Gastrocnemius medialis (tissue), 4 donors: ENCODE measurements around the gene EYS. TPM values are rescaled to one million over a fixed set of nuclear protein-coding genes. Genes with fewer than 3 reads are reported as not detected.
A peak's percentile ranks its signal among the peaks of the same experiment; 100 is the strongest.

Experiments used
- ATAC-seq, 2 donors: fragments of 150-250 bp; one replicate each; pipeline ENCODE4 v1.9.1; 2016
- DNase-seq, 2 donors: peaks; one replicate each; pipeline ENCODE4 v3.0.0-alpha.2; 2019
- H3K27ac ChIP-seq, 4 donors: fragments of 200-600 bp; sonication (generic); 1 replicate in 1 of 4; 2 replicates in 3 of 4; pipeline ENCODE4 v1.5.1; 2016 to 2018; ENCODE audit warnings: mild to moderate bottlenecking in 2 of 4, moderate library complexity in 1 of 4
- H3K27me3 ChIP-seq, 3 donors: fragments of 200-600 bp; sonication (generic) in 2 of 3; 1 replicate in 1 of 3; 2 replicates in 2 of 3; pipeline versions ENCODE4 v1.5.1 to v1.6.0; 2016 to 2019; ENCODE audit warnings: mild to moderate bottlenecking in 1 of 3, moderate library complexity in 1 of 3
- H3K36me3 ChIP-seq, 2 donors: fragments of 200-600 bp; sonication (generic) in 1 of 2; one replicate each; pipeline ENCODE4 v1.5.1; 2017 to 2018
- H3K4me1 ChIP-seq, 2 donors: fragments of 200-600 bp; sonication (generic) in 1 of 2; one replicate each; pipeline ENCODE4 v1.5.1; 2016 to 2017; ENCODE audit warnings: mild to moderate bottlenecking in 2 of 2
- H3K4me3 ChIP-seq, 4 donors: fragments of 200-600 bp; sonication (generic) in 3 of 4; 1 replicate in 1 of 4; 2 replicates in 3 of 4; pipeline ENCODE4 v1.5.1; 2016 to 2019; ENCODE audit warnings: mild to moderate bottlenecking in 2 of 4
- H3K9me3 ChIP-seq, 3 donors: fragments of 200-600 bp; sonication (generic) in 2 of 3; 1 replicate in 1 of 3; 2 replicates in 2 of 3; pipeline ENCODE4 v1.5.1; 2016 to 2019
- CTCF ChIP-seq, 5 experiments: fragments of 450-650 bp in 3 of 5; fragments of 200-600 bp in 2 of 5; sonication (generic) in 2 of 5; IDR thresholded peaks in 4 of 5; conservative IDR thresholded peaks in 1 of 5; 1 replicate in 4 of 5; 2 replicates in 1 of 5; pipeline ENCODE4 v1.5.1; 2016 to 2019; ENCODE audit warnings: antibody characterized with exemption in 5 of 5, mild to moderate bottlenecking in 3 of 5, moderate library complexity in 3 of 5
- POLR2A ChIP-seq, 2 donors: fragments of 450-650 bp; IDR thresholded peaks; one replicate each; pipeline ENCODE4 v1.6.1; 2017; ENCODE audit warnings: antibody characterized with exemption in 2 of 2, mild to moderate bottlenecking in 2 of 2, moderate library complexity in 2 of 2
- in situ Hi-C, 4 donors: fragments of 200-750 bp; cut with MboI; loops; one replicate each; pipeline versions ENCODE4 v1.15.0 to v1.8.0; 2017; ENCODE audit warnings: low sequenced_read_pairs in 4 of 4
- intact Hi-C: fragments of 100-400 bp; cut with DNase I; formaldehyde crosslinking; loops from one replicate; pipeline ENCODE4 v1.15.1; 2023; ENCODE audit warnings: low total_unique reads
- total RNA-seq, 4 donors: library from RNA; depleted of rRNA; stranded (reverse); fragments of >200 nt; gene quantifications; one replicate each; pipeline versions ENCODE4 v1.1.0 to v1.2.3, GENCODE V29; 2016

EYS gene
- total RNA-seq, 4 donors from 2014 or later, result 0.20 TPM; not detected in 3

- TF ChIP-seq CTCF (IDR thresholded peaks at IDR 0.05 in 4 of 5, conservative IDR thresholded peaks at IDR 0.05 in 1 of 5) (no peak), POLR2A (IDR thresholded peaks at IDR 0.05) (no peak)
- intact Hi-C loops, result no loop called here
- H3K9me3 ChIP-seq, result no peaks in the 10 kb centered on the region
- no peak overlapping the region for H3K27ac ChIP-seq
- no peaks in the 10 kb centered on the region for H3K36me3 ChIP-seq
- DNase-seq (no peak), ATAC-seq (no peak)
- no peak overlapping the region for H3K4me3 ChIP-seq
- no peaks in the 10 kb centered on the region for H3K27me3 ChIP-seq
- in situ Hi-C loops, result no loop called here
- no peaks in the 10 kb centered on the region for H3K4me1 ChIP-seq
These were observed 1302.6 kb downstream of the EYS start for GRCh38 chr6:64404396-64404795.

DNA sequence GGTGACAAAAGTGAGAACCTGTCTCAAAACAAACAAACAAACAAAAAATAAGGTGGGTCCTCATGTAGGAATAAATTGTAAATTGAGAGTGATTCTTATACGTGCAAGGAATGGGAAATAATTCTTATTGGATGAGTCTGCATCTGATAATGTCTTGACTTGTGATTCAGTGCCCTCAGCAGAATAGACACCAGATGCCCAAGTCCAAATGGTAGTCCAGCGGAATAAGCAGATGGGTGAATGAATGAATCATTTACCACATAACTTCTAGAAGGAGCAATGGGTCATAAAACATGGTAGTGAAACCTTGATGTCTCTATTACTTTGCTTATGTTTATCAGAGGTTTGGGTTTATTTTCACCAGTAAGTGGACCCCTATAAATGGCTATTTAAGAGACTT, 1323.7 kb downstream of the EYS start:
- Histone ChIP-seq H3K36me3 (no peaks in the 10 kb centered on the region), H3K4me1 (no peaks in the 10 kb centered on the region), H3K27me3 (no peaks in the 10 kb centered on the region), H3K9me3 (no peaks in the 10 kb centered on the region), H3K27ac (no peak overlapping the region), H3K4me3 (no peak overlapping the region)
- intact Hi-C loops, result no loop called here
- no peak for DNase-seq
- in situ Hi-C loops, result no loop called here
- TF ChIP-seq CTCF (IDR thresholded peaks at IDR 0.05 in 4 of 5, conservative IDR thresholded peaks at IDR 0.05 in 1 of 5), result no peak
- no peak for TF ChIP-seq POLR2A (IDR thresholded peaks at IDR 0.05)
- ATAC-seq, result no peak

DNA sequence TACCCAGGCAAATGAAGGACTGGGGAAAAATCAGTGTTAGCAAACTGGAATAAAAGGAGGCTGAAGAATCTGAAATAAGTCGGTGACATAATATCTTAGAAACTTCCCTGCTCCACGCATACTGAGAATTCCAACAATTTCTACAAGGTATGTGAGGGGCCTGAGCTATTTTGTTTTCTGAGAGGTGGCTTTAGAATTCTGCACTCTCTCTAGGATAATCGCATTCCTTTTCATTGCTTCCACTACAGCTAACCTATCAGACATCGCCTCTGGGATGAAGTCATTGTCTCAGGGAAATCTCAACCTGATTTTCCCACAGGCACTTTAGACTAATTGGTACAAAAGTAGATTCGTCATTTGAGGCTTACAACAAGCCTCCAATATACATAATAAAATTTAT, 1330.6 kb downstream of the EYS start:
- TF ChIP-seq CTCF (IDR thresholded peaks at IDR 0.05 in 4 of 5, conservative IDR thresholded peaks at IDR 0.05 in 1 of 5) (no peak), POLR2A (IDR thresholded peaks at IDR 0.05) (no peak)
- Histone ChIP-seq H3K4me3 (no peak overlapping the region), H3K9me3 (no peaks in the 10 kb centered on the region), H3K27me3 (no peaks in the 10 kb centered on the region), H3K27ac (no peak overlapping the region), H3K36me3 (no peaks in the 10 kb centered on the region), H3K4me1 (no peaks in the 10 kb centered on the region)
- ATAC-seq (no peak), DNase-seq (no peak)
- intact Hi-C loops (no loop called here), in situ Hi-C loops (no loop called here)

GRCh38 chr6:64357430-64357829, 1349.6 kb downstream of the EYS start:
- H3K27ac ChIP-seq, result no peak overlapping the region
- H3K9me3 ChIP-seq, result no peaks in the 10 kb centered on the region
- H3K27me3 ChIP-seq, result no peaks in the 10 kb centered on the region
- peak in 1 of 2 donors; percentile 27 for ATAC-seq
- H3K4me1 ChIP-seq, result no peaks in the 10 kb centered on the region
- TF ChIP-seq POLR2A (IDR thresholded peaks at IDR 0.05) (no peak), CTCF (IDR thresholded peaks at IDR 0.05 in 4 of 5, conservative IDR thresholded peaks at IDR 0.05 in 1 of 5) (no peak)
- DNase-seq, result no peak
- intact Hi-C loops (no loop called here), in situ Hi-C loops (no loop called here)
- H3K36me3 ChIP-seq, result no peaks in the 10 kb centered on the region
- H3K4me3 ChIP-seq, result no peak overlapping the region

DNA sequence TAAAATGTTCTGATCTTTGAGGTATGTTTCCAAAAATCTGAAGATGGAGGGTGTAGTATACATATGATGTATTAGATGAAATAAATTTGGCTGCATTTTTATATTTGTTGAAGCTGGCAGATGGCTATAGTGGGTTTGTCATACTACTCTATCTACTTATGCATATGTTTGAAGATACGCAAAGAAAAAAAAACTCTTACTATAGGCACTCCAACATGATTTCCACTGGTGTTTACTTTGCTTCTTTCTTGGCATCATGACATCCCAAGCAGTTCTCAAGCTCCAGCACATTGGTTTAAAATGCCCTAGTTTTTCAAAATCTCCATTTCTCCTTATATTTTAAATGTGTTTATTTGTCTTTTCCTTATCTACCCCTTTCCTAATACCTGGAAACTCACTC, 1359.6 kb downstream of the EYS start:
- Histone ChIP-seq H3K9me3 (no peaks in the 10 kb centered on the region), H3K27ac (no peak overlapping the region), H3K27me3 (no peaks in the 10 kb centered on the region), H3K4me3 (no peak overlapping the region), H3K36me3 (no peaks in the 10 kb centered on the region), H3K4me1 (no peaks in the 10 kb centered on the region)
- TF ChIP-seq POLR2A (IDR thresholded peaks at IDR 0.05) (no peak), CTCF (IDR thresholded peaks at IDR 0.05 in 4 of 5, conservative IDR thresholded peaks at IDR 0.05 in 1 of 5) (no peak)
- ATAC-seq, result no peak
- intact Hi-C loops, result no loop called here
- no peak for DNase-seq
- in situ Hi-C loops, result no loop called here
